ENCODE measurements around the gene IRX4.

Gene IRX4

DNA sequence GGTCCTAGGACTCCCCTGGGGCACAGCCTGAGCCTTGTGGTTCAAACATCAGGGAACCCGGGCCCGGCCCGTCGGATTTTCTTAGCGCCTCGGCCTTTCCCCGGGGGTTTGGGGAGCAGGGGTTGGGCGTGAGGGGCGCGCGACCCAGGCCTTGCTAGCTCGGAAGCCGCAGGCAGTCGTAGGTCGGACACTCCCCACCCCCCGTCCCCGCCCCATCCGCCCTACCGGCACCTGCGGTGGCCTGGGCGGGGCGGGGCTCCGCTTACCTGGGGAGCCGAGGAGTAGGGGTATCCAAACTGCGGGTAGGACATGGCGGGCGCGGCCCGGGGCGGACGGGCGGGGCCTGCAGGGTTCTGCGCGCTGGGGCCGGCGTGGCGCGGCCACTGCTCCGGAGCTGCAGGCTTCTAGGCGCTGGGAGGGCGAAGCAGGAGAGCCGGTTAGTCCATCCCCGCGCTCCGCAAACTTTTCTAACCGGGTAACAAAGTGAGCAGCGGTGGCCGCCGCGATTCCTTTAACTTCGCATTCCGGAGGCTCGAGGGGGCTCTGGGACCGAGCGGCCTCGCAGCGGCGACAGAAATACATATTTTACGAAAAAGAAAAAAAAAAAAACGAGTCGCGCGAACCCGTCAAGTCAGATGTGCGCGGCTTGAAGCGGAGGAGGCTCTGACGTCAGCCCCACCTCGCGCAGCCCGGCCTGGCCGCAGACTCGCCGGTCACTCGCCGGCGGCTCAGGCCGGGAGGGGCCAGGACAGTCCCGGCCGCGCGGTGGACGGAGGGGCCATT is at the start of gene IRX4:
Gene IRX4, minus strand, starts transcription at position 589 of the 783 bp plus-strand sequence. Its CDS starts 278 bp downstream, at position 311.
- no peak for DNase-seq

DNA sequence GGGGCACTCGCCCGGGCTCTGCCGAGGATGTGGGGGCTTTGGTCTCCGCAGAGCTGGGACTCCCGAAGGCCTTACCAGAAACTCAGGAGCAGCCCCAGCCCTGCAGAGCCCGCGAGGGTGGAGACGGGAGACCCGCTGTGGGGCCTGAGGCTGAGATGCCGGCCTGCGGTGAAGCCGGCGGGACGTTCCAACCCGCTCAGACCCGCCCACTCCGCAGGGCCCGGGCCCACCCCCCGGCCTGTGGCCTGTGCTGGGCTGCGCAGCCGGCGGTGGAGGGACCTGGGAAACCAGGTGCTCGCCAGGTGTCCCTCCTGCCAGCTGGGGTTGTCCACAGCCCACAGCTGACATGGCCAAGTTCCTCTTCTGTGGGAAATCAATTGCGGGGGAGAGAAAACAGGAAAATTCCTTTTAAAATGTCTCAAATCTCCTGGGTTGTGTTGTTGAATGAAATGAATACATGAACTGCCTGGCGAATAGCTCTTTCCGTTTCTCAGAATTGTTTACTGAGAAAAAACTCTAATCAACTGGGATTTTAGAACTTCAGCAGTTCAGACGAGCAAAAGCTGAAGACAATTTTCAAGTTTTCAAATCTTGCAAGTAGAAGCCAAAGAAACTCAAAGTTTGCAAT is 49.0 kb upstream of the IRX4 start:
- no peak for DNase-seq

DNA sequence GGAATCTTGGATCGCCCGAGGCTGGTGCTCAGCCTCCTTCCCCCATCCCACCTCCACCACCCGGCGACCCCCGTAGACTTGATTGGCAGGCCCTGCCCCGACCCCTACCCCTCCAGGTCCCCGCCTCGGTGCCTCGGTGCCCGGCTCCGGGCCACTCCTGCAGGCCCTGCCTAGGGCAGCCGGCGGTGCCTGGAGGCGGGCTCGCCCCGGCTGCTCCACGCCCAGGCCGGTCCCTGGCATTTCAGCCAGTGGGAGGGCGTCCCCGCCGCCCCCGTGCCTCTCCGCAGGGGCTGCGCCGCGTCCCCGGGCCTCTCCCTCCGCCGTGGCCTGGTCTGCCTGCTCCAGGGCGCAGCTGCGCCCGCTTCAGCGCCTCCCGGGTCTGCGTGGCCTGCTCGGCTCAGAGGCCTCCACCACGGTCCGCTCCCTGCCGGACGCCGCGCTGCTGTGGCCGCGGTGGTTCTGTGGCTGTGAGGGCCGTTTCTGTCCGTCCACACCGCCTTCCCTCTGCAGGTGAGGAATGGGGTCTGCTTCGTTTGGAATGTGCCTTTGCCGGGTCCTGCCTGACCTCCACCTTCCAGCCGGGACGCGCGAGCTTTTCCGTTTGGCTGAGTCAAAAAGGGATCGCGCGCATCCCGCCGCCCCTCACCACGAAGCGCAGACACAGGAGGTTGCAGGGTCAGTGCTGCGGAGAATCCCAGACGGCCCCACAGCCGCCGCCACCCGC is 48.3 kb upstream of the IRX4 start:
- DNase-seq: no peak

DNA sequence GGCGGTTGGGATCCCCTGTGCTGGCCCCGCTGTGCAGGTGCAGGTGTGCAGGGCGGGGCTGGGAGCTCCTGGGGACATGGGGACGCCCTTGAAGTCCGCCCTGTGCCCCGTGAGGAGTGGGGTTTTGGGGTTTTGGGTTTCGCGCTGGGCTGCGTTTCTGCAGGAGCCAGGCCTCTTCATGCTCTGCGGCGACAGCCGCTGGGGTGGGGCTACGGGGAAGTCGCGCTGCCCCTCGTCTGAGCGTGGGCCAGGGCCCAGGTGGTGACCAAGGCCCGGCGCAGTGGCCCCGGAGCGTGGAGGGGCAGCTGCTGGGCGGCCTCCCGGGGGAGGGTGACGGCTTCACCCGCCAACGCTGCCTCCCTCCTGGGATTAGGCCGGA is 47.8 kb upstream of the IRX4 start:
- no peak for DNase-seq

DNA sequence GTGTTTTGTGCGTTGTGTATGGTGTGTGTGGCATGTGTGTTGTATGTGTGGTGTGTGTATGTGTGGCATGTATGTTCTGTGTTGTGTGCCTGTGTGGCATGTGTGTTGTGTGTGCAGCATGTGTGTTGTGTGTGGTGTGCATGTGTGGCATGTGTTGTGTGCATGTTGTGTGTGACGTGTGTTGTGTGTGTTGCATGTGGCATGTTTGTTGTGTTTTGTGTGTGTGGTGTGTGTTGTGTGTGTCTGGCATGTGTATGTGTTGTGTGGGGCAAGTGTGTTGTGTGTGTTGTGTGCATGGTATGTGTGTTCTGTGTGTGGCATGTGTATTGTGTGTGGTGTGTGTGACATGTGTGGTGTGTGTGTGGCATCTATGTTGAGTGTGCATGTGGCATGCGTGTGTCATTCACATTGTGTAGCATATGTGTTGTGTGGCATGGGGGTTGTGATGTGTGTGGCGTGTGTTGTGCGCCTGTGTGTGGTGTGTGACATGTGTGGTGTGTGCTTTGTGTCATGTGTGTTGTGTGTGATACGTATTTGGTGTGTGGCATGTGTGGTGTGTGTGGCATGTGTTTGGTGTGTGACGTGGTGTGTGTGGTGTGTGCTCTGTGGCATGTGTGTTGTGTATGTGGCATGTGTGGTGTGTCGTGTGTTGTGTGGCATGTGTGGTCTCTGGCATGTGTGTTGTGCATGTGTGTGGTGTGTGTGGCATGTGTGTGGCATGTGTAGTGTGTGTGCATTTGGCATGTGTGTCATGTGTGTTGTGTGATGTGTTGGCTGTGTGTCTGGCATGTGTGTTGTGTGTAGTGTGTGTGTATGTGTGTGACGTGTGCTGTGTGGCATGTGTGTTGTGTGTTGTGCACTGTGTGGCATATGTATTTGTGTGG is 46.6 kb upstream of the IRX4 start:
- no peak for DNase-seq

DNA sequence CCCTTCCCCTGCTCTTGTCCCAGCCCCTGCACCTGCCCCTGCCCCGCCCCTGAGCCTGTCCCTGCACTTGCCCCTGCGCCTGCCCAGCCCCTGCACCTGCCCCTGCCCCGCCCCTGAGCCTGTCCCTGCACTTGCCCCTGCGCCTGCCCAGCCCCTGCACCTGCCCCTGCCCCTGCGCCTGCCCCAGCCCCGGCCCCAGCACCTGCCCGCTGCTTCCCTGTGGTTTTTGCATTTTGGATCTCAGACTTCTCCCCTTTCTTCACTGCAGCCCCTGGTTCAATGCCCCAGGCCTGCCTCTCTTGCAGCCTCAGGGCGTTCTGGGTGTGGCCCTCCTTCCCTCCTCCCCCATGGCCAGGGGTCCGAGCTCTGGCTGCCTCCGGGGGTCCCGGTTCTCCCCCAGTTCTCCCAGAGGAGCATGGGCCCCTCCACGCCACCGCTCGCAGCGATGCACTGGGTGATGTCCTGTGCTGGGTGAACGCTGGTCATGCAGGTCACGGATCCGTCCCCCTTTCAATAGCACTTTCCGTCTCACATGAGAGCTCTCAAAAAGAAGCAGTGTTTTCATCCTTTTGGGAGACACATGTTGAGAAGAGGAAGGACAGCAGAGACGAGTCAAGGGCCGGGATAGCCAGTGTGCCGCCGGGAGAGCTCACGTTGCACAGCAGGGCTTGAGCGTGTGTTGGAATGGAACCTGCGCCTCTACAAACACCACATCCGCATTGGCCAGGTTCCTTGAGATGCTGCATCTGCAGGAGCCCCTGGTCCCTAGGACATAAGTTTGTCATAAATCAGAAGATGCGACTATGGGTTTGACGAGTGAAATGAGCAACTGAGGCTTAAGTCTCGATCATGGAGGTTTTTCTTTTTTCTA is 44.0 kb upstream of the IRX4 start:
- no peak for DNase-seq

DNA sequence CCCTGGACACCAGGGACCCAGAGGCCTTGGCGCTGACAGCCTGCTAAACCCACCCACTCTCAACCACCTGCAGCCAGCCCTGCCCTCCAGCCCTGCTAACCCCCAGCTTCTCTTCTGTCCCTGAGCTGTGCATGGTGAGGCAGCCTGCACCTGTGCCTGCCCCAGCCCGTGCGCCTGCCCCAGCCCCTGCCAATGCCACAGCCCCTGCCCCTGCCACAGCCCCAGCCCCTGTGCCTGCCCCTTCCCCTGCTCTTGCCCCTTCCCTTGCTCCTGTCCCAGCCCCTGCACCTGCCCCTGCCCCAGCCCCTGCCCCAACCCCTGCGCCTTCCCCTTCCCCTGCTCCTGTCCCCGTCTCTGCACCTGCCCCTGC is 43.3 kb upstream of the IRX4 start:
- no peak for DNase-seq

DNA sequence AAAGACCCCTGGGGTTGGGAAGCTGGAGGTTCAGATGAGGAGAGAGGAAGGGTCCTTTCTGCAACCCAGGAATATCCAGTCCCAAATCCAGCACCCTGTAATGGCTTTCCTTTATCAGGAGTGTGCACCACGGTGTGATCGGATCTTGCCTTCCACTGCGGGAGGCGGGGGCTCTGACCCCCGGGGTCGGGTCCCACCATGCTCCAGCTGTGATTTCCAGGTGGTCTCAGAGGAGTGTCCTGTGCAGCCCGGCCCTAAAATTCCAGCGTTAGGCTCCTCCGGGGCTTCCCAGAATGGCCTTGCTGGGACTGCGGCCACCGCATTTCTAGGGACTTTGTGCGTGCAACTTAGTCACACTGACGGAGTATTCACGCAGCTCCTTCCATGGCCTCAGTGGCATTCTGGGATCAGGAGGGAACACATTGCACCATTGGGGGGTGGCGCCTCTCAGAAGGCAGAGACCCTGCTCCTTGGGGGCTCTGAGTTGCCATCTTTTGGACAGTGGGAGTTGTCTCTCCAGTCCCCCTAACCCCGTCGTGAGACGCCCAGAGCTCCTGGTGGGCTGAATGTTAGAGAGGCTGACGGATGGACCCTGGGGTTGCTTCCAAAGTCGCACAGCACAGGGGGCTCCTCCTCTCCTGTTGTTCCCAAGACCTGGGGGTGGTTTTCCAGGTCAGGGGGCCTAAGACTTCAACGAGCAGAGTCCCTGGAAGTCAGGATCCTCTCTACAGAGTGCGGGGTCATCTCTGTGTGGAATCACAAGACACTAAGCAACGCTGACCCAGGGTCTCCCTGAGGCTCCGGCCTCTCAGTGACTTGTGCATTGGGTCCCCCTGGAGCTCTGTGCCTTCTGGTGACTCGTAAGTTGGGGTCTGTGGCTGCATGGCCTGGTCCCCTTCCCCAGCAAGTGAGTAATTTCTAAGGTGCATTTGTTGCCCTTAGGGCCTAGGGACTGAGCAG is 42.7 kb upstream of the IRX4 start:
- no peak for DNase-seq

DNA sequence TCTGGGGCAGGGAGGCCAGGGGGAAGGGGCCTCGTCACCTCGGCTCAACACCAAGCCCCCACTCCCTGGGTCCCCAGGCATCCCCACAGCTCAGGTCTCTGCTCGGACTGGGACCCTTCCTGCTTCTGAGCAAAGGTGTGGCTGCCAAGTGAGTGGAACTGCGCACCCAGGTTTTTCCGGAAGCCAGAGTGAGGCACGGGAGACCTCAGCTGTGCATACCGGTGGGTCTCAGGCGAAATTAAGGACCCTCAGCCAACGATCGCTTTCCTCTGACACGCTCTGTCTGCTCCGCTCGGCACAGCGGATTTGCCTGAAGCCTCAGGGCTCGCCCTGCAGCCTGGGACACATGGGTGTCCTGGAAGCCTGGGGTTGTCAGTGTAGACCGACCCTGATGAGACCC is 41.0 kb upstream of the IRX4 start:
- no peak for DNase-seq

DNA sequence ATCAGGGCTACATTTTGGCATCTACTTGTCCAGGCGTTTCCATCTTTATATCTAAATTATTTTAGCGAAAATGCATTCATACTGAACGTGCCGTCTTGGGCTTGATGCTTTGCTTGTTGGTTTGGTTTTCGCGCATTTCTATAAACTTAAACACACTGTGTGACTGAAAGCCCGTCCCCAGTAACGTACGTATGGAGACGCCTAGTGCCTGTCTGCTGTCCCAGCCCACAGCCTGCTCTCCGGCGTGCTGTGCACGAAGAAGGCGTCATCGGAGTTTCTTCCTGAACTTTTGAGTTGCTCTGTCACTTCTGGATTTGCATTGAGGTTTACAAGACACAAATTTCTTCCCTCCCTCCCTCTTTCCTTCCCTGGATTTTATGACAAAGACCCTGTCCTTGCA is 40.6 kb upstream of the IRX4 start:
- DNase-seq: no peak

DNA sequence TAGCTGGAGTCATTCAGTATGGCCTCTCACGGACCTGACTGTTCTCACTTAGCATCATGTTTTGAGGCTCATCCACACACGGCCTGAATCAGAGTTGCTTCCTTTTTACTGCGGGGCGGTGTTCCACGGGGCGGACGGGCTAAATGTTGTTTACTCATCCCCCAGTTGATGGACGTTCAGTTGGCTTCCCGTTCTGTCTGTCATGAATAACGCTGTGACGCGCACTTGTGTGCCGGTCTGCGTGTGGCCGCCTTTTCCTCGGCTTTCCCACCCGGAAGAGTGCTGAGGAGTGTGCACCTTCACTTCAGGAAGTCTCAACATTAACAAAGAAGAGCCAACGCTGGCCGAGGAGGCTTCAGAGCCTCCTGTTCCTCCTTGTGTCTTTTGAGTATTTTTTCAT is 39.0 kb upstream of the IRX4 start:
- no peak for DNase-seq

DNA sequence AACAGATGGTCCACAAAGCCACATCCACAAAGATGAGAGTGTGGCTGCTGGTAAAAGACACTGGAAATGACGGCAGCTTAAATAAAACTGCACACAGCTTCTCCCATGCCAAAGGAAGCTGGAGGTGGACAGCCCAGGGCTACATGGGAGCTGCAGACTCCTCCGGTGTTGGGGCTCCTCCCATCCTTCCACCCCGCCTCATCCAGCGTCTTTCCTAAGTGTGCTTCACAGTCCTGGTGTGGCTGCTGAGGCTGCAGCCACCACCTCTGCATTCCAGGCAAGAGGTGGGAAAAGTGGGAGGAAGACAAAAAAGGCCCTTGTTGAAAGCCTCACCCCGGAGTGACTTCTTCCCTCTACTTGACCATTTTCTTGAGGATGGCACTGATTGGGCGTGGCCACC is 37.0 kb upstream of the IRX4 start:
- DNase-seq: no peak

DNA sequence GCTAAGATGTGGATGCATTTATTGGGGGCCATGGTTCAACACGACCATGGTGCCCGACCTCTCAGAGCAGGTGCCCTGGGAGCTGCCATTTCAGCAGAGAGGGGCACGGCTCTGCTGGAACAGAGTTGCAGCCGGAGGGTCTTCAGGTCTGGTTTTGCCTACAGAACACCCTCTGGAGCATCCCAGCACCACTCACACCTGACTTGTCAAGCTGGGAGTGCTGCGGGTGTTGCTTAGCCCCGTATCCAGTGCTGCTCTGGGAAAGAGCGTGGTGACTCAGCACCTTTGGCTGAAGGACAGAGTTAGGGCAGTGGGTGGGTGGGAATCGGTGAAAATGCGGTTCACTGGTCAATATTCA is 36.5 kb upstream of the IRX4 start:
- DNase-seq: no peak

DNA sequence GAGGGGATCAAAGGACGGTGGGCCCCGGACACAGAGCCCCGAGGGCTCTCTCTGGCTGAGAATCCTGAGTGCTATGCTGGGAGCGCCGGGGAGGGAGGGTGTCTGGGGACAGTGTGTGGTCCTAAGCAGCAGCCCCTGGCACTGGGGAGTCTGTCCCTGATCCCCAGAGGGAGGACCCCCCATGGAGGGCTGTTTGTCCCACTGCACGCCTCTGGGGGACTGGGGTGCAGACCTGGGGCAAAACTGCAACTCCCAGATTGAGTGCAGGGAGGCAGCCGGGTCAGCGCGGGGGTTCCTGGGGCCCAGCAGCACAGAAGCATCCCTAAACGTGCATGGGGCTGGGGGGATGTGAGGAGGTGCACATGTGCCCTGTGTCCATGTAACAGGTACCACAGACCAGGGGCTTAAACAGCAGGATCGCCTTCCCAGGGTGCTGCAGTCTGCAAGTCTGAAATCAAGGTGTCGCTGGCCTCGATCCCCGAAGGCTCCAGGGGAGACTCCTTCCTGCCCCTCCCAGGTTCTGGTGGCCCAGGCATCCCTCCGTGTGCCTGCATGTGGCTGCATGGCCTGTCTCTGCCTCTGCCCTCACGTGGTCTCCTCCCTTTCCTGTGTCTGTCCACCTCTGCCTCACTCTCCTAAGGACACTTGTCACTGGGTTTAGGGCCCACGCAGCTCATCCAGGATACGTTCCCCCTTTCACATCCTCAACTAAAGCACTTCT is 35.9 kb upstream of the IRX4 start:
- DNase-seq: no peak

DNA sequence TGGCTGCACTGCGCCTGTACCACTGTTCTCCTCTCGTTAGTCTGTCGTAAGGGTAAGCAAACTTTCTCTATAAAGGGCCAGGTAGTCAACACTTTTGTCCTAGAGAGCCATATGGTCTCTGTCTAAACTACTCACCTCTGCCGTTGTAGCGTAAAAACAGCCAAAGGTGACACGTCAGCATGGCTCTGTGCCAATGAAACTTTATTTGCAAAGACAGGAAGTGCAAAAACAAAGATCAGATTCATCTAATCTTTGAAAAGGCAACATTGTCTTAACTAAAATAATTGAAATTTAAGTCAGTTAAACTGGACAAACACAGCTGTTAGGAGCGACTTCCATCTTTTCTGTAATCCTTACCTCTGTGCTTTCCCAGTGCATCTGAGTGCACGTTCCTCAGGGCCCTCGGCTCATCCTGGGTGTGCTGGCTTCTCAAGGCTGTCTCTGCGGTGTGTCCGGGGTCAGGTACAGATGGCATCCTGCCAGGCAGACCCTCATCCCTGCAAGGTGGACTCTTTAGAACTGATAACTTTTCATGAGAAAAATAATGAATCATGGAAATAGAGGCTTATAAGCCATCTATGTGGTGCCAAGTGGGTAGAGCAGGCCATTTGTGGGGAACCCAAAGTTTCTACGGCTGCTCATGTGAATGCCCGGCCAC is 35.2 kb upstream of the IRX4 start:
- DNase-seq: no peak

DNA sequence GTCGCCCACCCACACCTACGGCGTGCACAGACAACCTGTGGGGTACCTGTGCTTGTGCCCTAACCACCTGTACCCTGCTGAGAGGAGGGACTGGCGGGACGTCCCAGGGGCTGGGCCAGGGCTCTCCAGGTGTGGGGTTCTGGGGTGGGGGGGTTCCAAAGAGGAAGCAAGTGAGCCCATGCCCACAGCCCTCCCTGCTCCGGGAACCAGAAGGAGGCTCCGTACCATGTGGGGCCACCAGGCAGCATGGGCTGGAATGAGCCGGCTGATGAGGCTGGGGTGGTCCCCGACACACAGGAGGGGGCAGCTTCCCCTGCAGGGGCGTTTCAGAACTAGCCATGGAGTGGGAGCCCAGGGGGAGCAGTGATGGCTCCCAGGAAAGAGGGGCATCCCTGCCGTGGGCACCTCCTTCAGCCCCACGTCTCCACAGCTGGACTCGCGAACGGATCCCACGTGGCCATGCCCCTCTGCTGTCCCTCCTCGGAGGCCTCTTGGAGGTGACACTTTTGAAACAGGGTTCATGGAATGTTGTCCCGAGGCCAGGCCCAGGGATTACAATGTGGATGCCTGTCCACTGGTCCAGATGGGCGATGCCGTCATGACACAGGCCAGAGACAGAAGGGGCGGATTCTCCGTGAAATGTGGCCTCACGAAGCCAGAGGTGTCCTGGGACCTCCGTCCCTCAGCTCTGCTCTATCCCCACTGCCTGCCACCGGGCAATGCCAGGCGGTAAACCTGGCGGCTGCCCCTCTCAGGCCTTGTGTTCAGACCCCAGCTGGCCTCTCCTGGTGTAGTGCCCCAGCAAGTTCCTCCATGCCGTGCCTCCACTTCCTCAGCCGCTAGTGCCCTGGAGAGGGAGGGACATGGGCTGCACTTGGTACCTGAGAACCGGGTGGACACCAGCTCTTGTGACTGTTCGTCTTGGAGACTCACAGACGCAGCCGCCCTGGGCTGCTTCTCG is 33.6 kb upstream of the IRX4 start:
- no peak for DNase-seq

DNA sequence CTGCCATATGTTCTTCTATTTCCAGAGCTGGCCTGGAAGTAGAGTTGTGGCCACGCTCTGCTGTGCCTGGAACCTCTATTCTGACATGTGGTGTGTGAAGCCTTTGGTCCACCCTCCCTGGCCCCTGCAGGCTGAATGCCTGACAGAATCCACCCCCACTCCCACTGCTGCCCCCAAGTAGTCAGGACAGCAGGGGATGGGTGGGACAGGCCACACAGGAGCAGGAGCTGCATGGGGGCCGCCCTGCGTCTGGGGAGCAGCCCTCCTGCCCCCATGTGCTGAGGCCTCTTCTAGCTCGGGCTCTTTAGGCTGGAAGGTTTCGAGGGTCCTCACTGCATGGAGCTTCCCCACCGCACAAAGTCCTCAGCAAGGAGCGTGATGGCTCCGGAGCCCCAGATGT is 32.6 kb upstream of the IRX4 start:
- no peak for DNase-seq

DNA sequence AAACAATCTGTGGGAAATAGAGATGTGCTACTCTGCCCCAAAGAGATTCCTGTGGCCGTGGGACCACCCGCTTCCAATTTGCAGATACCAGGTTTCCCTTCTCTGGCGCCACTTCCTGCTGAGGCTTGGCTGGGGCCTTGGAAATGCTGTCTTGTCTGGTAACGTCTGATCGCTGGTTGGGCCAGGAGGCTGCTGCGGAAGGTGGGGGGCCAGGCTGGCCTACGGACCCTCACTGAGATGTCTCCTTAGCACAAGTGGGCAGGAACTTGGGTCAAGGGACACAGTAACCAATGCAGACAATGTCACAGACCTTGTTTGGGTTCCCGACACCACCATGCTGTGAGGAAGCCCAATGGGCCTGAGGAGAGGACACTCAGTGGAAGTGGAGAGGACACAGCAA is 31.7 kb upstream of the IRX4 start:
- DNase-seq: no peak

DNA sequence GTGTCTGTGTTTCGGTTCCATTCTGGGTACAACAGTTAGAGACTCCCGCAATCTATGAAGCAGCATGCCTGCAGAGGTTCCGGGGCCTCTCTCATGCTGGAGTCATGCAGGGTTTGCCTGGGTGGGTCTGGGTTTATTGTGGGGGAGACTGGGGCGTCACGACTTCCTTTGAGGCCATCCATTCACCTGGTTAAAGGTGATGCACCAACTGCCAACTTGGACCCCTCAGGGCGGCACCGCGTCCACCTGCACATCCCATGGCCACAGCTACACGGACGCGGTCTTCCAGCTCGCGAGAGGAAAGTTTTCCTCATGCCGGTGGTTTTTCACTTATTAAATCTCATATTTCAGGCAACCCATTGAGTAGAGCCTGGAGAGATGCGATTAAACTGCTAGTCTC is 30.9 kb upstream of the IRX4 start:
- DNase-seq: no peak

Data from bone marrow (tissue), 2 donors.